HG03378 (cell line): ENCODE data around the gene ARHGAP30.

Experiments
- ATAC-seq: cut with Tn5 transposase; IDR thresholded peaks from one replicate; pipeline ENCODE4 v1.9.1; 2021; ENCODE audit warnings: mild to moderate bottlenecking, moderate library complexity; ENCODE audit not compliant: unreplicated experiment

Gene ARHGAP30

GRCh38 chr1:161090617-161091016 lies 20.9 kb upstream of the ARHGAP30 start:
- ATAC-seq = no peak

- ATAC-seq = no peak
Measured at GRCh38 chr1:161089938-161090337, 20.2 kb upstream of the ARHGAP30 start.

GRCh38 chr1:161089251-161089924 lies 19.7 kb upstream of the ARHGAP30 start, which contains the start of gene NECTIN4:
Gene NECTIN4, minus strand, starts transcription at chr1:161089558. Its CDS starts 262 bp downstream, at chr1:161089296.
- no peak for ATAC-seq

- no peak for ATAC-seq
Measured at GRCh38 chr1:161088587-161089110, 19.0 kb upstream of the ARHGAP30 start.

GRCh38 chr1:161086457-161086856 lies 16.8 kb upstream of the ARHGAP30 start:
- no peak for ATAC-seq

- ATAC-seq = no peak
Measured at GRCh38 chr1:161085165-161085564, 15.5 kb upstream of the ARHGAP30 start.

- no peak for ATAC-seq
Measured at GRCh38 chr1:161084597-161084988, 14.9 kb upstream of the ARHGAP30 start.

- no peak for ATAC-seq
Measured at GRCh38 chr1:161083748-161084596, 14.3 kb upstream of the ARHGAP30 start.

- ATAC-seq = no peak
Measured at GRCh38 chr1:161082996-161083747, 13.5 kb upstream of the ARHGAP30 start.

- ATAC-seq = no peak
Measured at GRCh38 chr1:161082483-161082882, 12.8 kb upstream of the ARHGAP30 start.

- no peak for ATAC-seq
Measured at GRCh38 chr1:161081519-161081918, 11.8 kb upstream of the ARHGAP30 start.

GRCh38 chr1:161080441-161081405 lies 11.0 kb upstream of the ARHGAP30 start:
- no peak for ATAC-seq

GRCh38 chr1:161079436-161080110 lies 9.9 kb upstream of the ARHGAP30 start:
- ATAC-seq = no peak

GRCh38 chr1:161077426-161077825 lies 7.7 kb upstream of the ARHGAP30 start:
- ATAC-seq = no peak

- no peak for ATAC-seq
Measured at GRCh38 chr1:161076410-161076809, 6.7 kb upstream of the ARHGAP30 start.

GRCh38 chr1:161074676-161075368 lies 5.1 kb upstream of the ARHGAP30 start:
- no peak for ATAC-seq

- ATAC-seq = no peak
Measured at GRCh38 chr1:161073474-161074121, 3.9 kb upstream of the ARHGAP30 start.

- no peak for ATAC-seq
Measured at GRCh38 chr1:161072751-161073449, 3.2 kb upstream of the ARHGAP30 start.
